Measurements from ENCODE around the gene DNAI1.

DNAI1 gene

DNA sequence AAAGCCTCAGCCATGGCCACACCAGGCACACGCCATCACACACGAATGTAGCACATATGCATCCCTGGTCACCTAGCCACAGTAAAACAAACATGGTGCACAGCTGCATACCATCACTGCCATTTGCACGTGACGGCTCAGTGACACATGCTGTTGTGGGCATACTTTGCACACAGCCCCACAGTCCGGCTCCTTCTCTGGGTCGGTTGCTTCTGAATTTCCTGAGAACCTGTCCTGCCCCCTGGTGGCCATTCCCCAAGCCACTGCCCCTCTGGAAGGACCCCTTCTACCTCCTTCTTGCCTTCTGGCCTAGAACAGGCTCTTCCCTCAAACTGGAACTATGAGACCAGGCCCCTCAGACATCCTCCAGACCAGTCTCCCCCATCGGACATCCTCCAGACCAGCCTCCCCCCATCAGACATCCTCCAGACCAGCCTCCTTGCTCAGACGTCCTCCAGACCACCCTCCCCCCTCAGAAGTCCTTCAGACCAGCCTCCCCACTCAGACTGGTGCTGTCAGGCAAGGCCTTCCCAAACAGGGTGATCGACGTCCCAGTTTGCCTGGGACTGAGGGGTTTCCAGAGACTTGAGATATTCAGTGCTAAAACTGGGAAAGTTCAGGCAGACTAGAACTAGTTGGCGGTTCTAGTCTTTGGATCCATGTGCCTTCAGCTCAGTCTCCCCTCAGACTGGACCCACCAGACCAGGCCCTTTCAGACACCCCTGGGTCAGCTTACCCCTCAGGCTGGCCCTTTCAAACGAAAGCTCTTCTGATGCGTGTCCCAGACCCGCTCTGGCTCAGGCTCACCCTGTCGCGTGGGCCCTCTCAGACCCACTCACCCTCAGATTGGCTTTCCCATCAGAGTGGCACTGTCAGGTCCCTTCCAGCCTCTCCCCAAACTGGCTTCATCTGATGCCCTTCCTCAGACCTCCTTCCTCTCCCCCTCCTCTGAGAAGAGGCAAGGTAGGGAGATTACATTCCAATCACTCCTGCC lies 88.5 kb downstream of the DNAI1 start:
- DNase-seq: peak; percentile 78

GRCh38 chr9:34547960-34548611 lies 89.5 kb downstream of the DNAI1 start:
- peak; percentile 69 for DNase-seq

- no peak for DNase-seq
Observed at GRCh38 chr9:34549407-34549732, 90.8 kb downstream of the DNAI1 start.

DNA sequence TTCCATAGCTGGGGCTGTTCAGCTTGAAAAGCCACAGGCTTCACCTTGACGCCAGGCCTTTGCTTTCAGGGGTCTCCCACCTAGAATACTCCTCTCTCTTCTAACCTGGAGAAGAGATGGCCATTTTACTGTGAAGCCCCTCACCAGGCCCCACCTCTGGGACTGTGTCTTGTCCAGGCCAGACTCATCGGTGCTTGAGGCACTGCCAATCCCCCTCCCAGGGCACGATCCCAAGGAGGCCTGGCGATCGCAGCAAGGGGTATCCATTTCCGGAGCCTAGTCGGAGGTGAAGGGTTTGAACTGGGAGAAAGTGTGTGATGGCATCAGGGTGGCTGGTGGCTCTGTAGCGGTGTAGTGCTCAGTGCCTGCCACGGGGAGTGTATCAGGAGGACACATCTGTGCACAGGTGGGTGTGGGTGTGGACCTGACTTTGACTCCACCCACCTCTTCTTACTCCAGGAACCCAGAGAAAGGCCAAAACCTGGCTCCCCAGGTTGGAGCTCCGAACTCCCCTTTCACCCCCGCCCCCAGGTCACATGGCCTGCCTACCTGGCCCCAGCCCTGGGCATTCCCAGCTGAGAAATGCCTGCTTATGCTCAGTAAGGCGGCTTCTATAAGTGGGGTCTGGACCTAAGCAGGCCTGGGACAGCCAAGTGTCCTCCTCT lies 91.5 kb downstream of the DNAI1 start:
- DNase-seq: no peak

- DNase-seq: no peak
Observed at GRCh38 chr9:34550681-34551270, 92.2 kb downstream of the DNAI1 start.

GRCh38 chr9:34551751-34552605 lies 93.4 kb downstream of the DNAI1 start:
- no peak for DNase-seq

DNA sequence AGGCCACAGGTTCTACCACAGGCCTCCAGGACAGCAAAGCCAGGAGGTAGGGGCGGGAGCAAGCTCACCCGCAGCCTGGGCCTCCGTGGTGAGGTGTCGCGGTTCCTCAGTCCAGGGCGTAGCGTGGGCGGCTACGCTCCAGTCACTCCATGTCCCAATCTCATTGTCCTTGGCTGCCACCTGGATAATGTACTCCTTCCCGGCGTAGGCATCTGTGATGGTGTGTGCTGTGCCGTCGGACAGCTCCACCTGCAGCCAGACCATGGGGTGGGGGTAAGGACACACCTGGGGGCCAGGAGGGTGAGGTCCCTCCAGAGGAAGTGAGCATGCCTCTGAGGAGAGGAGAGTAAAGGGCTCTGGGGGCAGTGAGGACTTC lies 94.0 kb downstream of the DNAI1 start:
- no peak for DNase-seq

GRCh38 chr9:34552986-34553385 lies 94.4 kb downstream of the DNAI1 start:
- no peak for DNase-seq

DNA sequence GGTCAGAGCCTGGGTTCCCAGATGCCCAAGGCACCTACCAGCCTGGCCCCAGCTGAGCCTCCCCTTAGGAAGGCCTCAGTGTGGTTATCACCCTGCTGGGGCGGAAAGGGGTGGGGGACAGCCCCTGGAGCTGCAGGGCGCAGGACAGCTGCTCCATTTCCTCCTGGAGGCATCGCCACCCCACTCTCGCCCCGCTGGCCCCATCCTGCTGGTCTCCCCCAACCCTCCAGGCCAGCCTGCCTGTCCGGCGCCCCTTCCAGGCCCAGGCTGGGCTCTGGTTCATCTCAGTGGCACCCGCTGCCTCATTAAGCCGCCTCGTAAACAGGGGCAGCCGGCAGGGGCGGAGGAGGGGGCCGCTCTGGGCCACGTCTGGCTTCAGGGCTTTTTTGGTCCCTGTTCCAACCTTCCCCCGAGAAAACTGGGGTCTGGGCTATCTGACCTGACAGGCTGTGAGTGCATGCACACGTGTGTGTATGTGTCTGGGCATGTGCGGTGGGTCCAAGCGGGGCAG lies 95.0 kb downstream of the DNAI1 start:
- DNase-seq: no peak

DNA sequence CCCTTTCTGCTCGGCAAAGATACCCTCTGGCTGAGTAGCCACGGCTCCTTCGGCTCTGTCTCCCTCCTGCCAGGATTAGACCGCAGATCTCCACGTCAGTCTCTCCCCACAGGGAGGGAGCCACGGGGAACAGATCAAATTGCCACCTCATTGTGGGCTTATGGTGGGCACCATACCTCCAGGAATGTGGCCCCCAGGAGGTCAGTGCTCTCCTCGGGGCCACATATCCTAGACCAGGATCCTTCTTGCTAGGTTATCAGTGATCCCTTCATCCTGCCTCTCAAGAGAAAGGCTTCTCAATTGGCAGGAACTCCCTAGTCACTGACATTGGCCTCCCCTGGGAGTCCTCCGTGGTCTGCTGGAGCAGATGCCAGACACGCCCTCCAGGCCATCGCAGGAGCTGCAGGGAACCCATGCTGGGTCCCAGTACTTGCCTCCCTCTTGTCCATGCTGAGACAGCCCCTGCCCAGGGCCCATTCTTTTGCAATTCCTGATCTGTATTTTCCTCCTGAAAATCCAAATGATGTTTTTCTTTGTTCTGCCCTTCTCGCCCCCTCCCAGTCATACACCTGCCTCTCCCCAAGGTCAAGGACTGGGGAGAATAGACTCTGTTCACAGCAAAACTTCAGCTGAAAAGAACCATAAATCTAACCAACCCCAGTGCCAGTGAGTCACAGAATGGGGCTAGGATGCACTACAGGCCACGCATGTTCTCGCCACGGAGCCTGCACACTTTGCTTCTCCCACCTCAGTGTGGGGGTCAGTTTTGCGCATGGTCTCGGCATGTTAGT lies 95.8 kb downstream of the DNAI1 start:
- no peak for DNase-seq

DNA sequence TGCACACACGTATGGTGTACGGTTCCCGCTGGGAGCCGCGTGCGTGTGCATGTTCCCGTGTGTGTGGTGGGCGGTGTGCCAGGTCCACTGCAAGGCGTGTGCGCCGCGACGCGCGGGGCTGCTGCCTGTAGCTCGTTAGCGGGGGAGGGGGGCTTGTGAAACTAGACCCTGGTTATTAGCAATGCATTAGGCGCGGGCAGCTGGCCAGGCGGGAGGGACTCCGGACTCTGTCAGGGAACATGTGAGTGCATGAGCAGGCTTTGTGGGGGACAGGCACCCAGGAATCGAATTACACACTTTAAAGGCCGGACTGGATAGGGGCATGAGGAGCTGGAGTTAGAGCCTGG lies 96.4 kb downstream of the DNAI1 start:
- DNase-seq: no peak

DNA sequence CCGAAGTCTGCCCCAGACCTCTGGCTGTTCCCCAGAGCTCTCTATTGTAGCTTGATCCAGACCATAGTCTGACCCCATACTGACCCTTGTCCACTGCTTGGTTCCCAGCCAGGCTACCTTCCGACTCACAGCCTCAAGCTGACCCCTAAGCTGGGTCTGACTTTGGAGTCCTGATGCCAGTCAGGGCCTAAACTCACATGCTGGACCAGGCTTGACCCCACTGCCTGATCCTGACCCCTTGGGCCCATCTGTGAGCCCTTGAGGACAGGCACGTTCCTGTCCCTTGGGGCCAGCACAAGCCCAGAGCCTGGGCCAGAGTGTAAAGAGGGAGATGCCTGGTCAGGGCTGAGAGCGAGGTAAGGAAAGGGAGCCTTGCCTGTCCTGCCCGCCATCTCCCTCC lies 96.9 kb downstream of the DNAI1 start:
- DNase-seq: no peak

GRCh38 chr9:34555936-34556525 lies 97.4 kb downstream of the DNAI1 start:
- no peak for DNase-seq

DNA sequence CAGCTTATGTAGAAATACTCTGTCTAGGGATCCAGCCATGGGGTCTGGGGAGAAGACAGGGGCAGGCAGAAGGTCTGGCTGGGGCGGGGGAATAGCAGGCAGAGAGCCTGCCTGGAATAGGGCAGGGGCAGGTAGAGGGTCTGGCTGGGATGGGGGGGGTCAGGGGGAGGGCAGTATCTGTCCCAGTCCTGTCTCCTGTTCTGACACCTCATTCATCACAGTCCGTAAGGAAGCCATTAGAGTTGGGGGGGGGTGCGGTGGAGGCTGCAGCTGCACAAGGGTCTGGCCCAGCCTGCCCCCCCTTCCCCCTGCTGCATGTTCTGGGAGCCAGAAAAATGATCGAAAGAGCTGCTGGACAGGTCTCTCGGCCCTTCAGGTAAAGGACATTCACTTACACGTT lies 98.3 kb downstream of the DNAI1 start:
- DNase-seq: no peak

GRCh38 chr9:34557426-34558321 lies 99.1 kb downstream of the DNAI1 start:
- DNase-seq: no peak

GRCh38 chr9:34558364-34558763 lies 99.8 kb downstream of the DNAI1 start:
- DNase-seq: no peak

DNA sequence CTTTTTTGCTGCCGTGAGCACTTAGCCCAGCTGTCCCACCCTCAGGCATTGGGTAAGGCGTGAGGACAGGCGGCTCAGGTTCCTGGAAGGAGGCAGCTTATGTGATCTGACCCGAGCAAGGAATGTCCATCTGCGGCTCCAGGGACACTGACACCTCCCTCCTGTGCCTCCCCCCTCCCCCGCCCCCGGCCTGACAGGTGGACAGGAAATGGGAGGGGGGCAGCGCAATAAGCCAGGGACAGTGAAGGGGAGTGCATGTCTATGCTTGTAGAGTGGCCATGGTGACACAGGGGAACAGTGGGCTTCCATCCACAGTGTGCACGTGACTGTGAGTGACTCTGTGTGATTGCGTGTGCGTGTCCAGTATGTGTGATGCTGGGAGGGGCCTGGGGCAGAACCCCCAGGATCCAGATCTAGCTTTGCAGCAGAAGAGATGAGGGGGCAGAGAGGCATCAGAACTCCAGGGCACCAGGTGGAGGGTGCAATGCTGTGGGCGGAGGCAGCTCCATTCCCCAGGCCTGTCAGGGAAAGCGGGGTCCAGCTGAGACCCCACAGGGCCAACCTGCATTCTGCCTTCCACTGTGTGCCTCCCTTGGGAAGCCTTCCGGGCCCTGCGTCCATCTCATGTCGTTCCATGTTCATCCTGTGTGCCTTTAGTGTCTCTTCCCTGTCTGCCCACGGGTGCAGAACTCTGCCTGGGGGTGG lies 100.5 kb downstream of the DNAI1 start:
- DNase-seq: no peak

GRCh38 chr9:34559624-34560455 lies 101.2 kb downstream of the DNAI1 start:
- no peak for DNase-seq

Measured in activated CD8-positive, alpha-beta memory T cell treated with anti-CD3 and anti-CD28 coated beads for 24 hours (primary cell).